H1 (cell line): ENCODE measurements around the gene PLAAT2. TPM values are rescaled to one million over a fixed set of nuclear protein-coding genes. Genes with fewer than 3 reads are reported as not detected.

Experiments
- CTCF ChIA-PET: fragments of 300-600 bp; sonication (Branson Sonifier 250); formaldehyde crosslinking; loops from one replicate; lab custom pipeline; 2021; ENCODE audit not compliant: partially characterized antibody; lab: Charles Lee
- POLR2A ChIA-PET: fragments of 300-600 bp; sonication (Branson Sonifier 250); formaldehyde crosslinking; loops from one replicate; lab custom pipeline; 2021; ENCODE audit warnings: inconsistent platforms; ENCODE audit not compliant: partially characterized antibody; lab: Charles Lee
- DNase-seq, 2 experiments: peaks; one replicate each; pipeline versions ENCODE4 v3.0.0 to v3.0.0-alpha.2; 2010 to 2022; ENCODE audit warnings: low spot score in 2 of 2, low read depth in 1 of 2, mixed read lengths in 1 of 2
- FAIRE-seq: peaks from 2 replicates; lab custom pipeline; 2011; peaks lifted over from hg19 to GRCh38; lab: Jason Lieb, UNC
- H2AFZ ChIP-seq: 2 replicates; pipeline ENCODE4 v1.8.1; 2012; ENCODE audit warnings: low read length, inconsistent platforms
- H2AK5ac ChIP-seq: 2 replicates; pipeline ENCODE4 v1.6.1; 2013; ENCODE audit warnings: low read depth, low read length
- H2BK120ac ChIP-seq: replicated peaks from 2 replicates; pipeline ENCODE3; 2013; ENCODE audit warnings: low read depth, low read length, inconsistent platforms
- H2BK12ac ChIP-seq: 2 replicates; pipeline ENCODE4 v1.6.1; 2013; ENCODE audit warnings: low read depth, low read length
- H2BK15ac ChIP-seq: 2 replicates; pipeline ENCODE4 v1.6.1; 2013; ENCODE audit warnings: low read length
- H2BK20ac ChIP-seq: 2 replicates; pipeline ENCODE4 v1.6.1; 2013; ENCODE audit warnings: low read length
- H2BK5ac ChIP-seq: 2 replicates; pipeline ENCODE4 v1.6.1; 2013; ENCODE audit warnings: low read depth, low read length
- H3K14ac ChIP-seq: 2 replicates; pipeline ENCODE4 v1.6.1; 2013; ENCODE audit warnings: inconsistent platforms; ENCODE audit not compliant: insufficient read length
- H3K18ac ChIP-seq: 2 replicates; pipeline ENCODE4 v1.6.1; 2013; ENCODE audit warnings: low read length; ENCODE audit errors: extremely low read depth
- H3K23ac ChIP-seq: 2 replicates; pipeline ENCODE4 v1.6.1; 2013; ENCODE audit warnings: inconsistent platforms; ENCODE audit not compliant: insufficient read length
- H3K23me2 ChIP-seq: 2 replicates; pipeline ENCODE4 v1.6.1; 2013; ENCODE audit warnings: low read depth, low read length
- H3K27ac ChIP-seq: 2 replicates; pipeline ENCODE4 v1.6.1; 2011; ENCODE audit warnings: low read depth, low read length, inconsistent platforms
- H3K27me3 ChIP-seq, 4 experiments: replicated peaks in 1 of 4; 1 replicate in 1 of 4; 2 replicates in 3 of 4; pipeline versions ENCODE4 v1.6.1 to v1.8.1; 2011 to 2013; ENCODE audit warnings: low read length in 3 of 4, mild to moderate bottlenecking in 3 of 4, inconsistent platforms in 2 of 4, mixed read lengths in 2 of 4, moderate library complexity in 1 of 4; ENCODE audit not compliant: control insufficient read depth in 3 of 4, insufficient read depth in 3 of 4; ENCODE audit errors: extremely low read depth in 1 of 4
- H3K36me3 ChIP-seq, 4 experiments: 2 replicates each; pipeline versions ENCODE4 v1.6.1 to v1.8.1; 2011 to 2013; ENCODE audit warnings: mild to moderate bottlenecking in 4 of 4, low read length in 3 of 4, moderate library complexity in 2 of 4, control low read depth in 1 of 4, inconsistent platforms in 1 of 4; ENCODE audit not compliant: insufficient read depth in 4 of 4, control insufficient read depth in 2 of 4
- H3K4ac ChIP-seq: replicated peaks from 2 replicates; pipeline ENCODE3; 2013; ENCODE audit warnings: low read length, low read depth, mixed read lengths, inconsistent platforms; ENCODE audit not compliant: insufficient read length
- H3K4me1 ChIP-seq, 4 experiments: replicated peaks in 1 of 4; 1 replicate in 1 of 4; 2 replicates in 3 of 4; pipeline versions ENCODE4 v1.6.1 to v1.8.1; 2011 to 2013; ENCODE audit warnings: low read length in 3 of 4, inconsistent platforms in 2 of 4, mixed read lengths in 1 of 4; ENCODE audit not compliant: insufficient read depth in 4 of 4, control insufficient read depth in 3 of 4
- H3K4me2 ChIP-seq, 2 experiments: 2 replicates each; pipeline versions ENCODE4 v1.6.1 to v1.8.1; 2011 to 2013; ENCODE audit warnings: low read depth in 2 of 2, low read length in 2 of 2, control low read depth in 1 of 2, inconsistent platforms in 1 of 2, mild to moderate bottlenecking in 1 of 2; ENCODE audit not compliant: insufficient read depth in 1 of 2
- H3K4me3 ChIP-seq, 4 experiments: fragments of 200-600, 300-600 bp in 1 of 4; sonication (generic), shearing (Covaris generic), sonication (Bioruptor Twin) in 1 of 4; 2 replicates each; pipeline versions ENCODE4 v1.5.1 to v1.8.1; 2011 to 2016; ENCODE audit warnings: low read length in 4 of 4, low read depth in 3 of 4, control low read depth in 2 of 4, inconsistent platforms in 2 of 4, mild to moderate bottlenecking in 2 of 4, mixed read lengths in 1 of 4, moderate library complexity in 1 of 4; ENCODE audit not compliant: insufficient read depth in 2 of 4; ENCODE audit errors: extremely low read depth in 1 of 4
- H3K56ac ChIP-seq: replicated peaks from 2 replicates; pipeline ENCODE3; 2013; ENCODE audit warnings: low read depth, mild to moderate bottlenecking, mixed read lengths, low read length, inconsistent platforms; ENCODE audit not compliant: insufficient read length
- H3K79me1 ChIP-seq: 2 replicates; pipeline ENCODE4 v1.6.1; 2013; ENCODE audit warnings: low read depth, low read length, control low read depth
- H3K79me2 ChIP-seq, 2 experiments: 2 replicates each; pipeline versions ENCODE4 v1.6.1 to v1.8.1; 2012 to 2013; ENCODE audit warnings: low read length in 2 of 2, mild to moderate bottlenecking in 2 of 2, inconsistent platforms in 1 of 2; ENCODE audit not compliant: insufficient read depth in 2 of 2, control insufficient read depth in 1 of 2
- H3K9ac ChIP-seq, 4 experiments: replicated peaks in 1 of 4; 1 replicate in 1 of 4; 2 replicates in 3 of 4; pipeline versions ENCODE4 v1.6.1 to v1.8.1; 2011 to 2013; ENCODE audit warnings: low read depth in 3 of 4, low read length in 3 of 4, control low read depth in 2 of 4, mild to moderate bottlenecking in 2 of 4, moderate library complexity in 2 of 4, inconsistent platforms in 1 of 4; ENCODE audit errors: extremely low read depth in 1 of 4
- H3K9me3 ChIP-seq, 2 experiments: 2 replicates each; pipeline versions ENCODE4 v1.6.1 to v1.8.1; 2012 to 2013; ENCODE audit warnings: mild to moderate bottlenecking in 2 of 2, moderate library complexity in 2 of 2, control low read depth in 1 of 2, inconsistent platforms in 1 of 2, low read depth in 1 of 2, low read length in 1 of 2, mixed read lengths in 1 of 2; ENCODE audit not compliant: insufficient read depth in 2 of 2
- H4K20me1 ChIP-seq, 2 experiments: replicated peaks in 1 of 2; 2 replicates each; pipeline versions ENCODE3 to v1.8.1; 2011 to 2013; ENCODE audit warnings: inconsistent platforms in 2 of 2, low read length in 2 of 2, mild to moderate bottlenecking in 1 of 2; ENCODE audit not compliant: insufficient read depth in 2 of 2, control insufficient read depth in 1 of 2
- H4K5ac ChIP-seq: 2 replicates; pipeline ENCODE4 v1.6.1; 2013; ENCODE audit warnings: low read length, low read depth, mixed read lengths, inconsistent platforms; ENCODE audit not compliant: insufficient read length
- H4K8ac ChIP-seq: 2 replicates; pipeline ENCODE4 v1.8.0; 2013; ENCODE audit warnings: mild to moderate bottlenecking, moderate library complexity, low read length, inconsistent platforms; ENCODE audit not compliant: insufficient read depth; ENCODE audit errors: extremely low read depth
- H4K91ac ChIP-seq: replicated peaks from 2 replicates; pipeline ENCODE3; 2013; ENCODE audit warnings: low read length, mixed read lengths, inconsistent platforms; ENCODE audit not compliant: insufficient read length
- BCL11A ChIP-seq, 2 experiments: IDR thresholded peaks; one replicate each; pipeline ENCODE4 v1.6.1; 2011; ENCODE audit warnings: low read depth in 2 of 2, low read length in 2 of 2, mild to moderate bottlenecking in 2 of 2
- RBBP5 ChIP-seq: IDR thresholded peaks from 2 replicates; pipeline ENCODE4 v1.7.1; 2012; ENCODE audit warnings: low read depth, mild to moderate bottlenecking, inconsistent platforms, low read length, moderate library complexity, borderline replicate concordance
- WGBS, 2 experiments: shearing (Covaris generic) in 1 of 2; methylation state at CpG; one replicate each; pipeline versions ENCODE4 v1.1.6 to v1.1.7; 2013 to 2015; ENCODE audit warnings: low lambda C conversion rate in 2 of 2, mixed read lengths in 2 of 2, inconsistent platforms in 1 of 2, low coverage in 1 of 2, missing lambda C conversion rate in 1 of 2; ENCODE audit not compliant: insufficient replicate concordance in 2 of 2, insufficient coverage in 1 of 2, insufficient read length in 1 of 2; ENCODE audit errors: extremely low coverage in 1 of 2, missing lambda C conversion rate in 1 of 2; 5-methylcytosine and 5-hydroxymethylcytosine counted together
- polyA plus RNA-seq, 7 experiments: library from polyadenylated mRNA; depleted of rRNA in 3 of 7; stranded (reverse) in 5 of 7; unstranded in 2 of 7; fragments of >200 nt in 5 of 7; fragments of 200-250 nt in 2 of 7; gene quantifications; 1 replicate in 5 of 7; 2 replicates in 1 of 7; 4 replicates in 1 of 7; pipeline versions ENCODE4 v1.2.1 to v1.2.3, GENCODE V29; 2011 to 2013; ENCODE audit warnings: missing spikeins in 2 of 7, mixed read lengths in 2 of 7
- total RNA-seq: library from RNA; stranded (reverse); fragmentation: NEBNext Ultra II Directional; extraction: Animal tissue kit (Norgen Biotek cat#: 25700); gene quantifications from 2 replicates; pipeline ENCODE4 v1.2.1, GENCODE V29; 2021

The PLAAT2 gene
- total and polyA plus RNA-seq, 2 of the 8 experiments (the other 6 are each of a cell fraction or from before 2014, with no cell fraction given): 0.39 TPM; not detected in 1

- H2AK5ac ChIP-seq: no peak overlapping the region
- H3K23ac ChIP-seq: no peak overlapping the region
- POLR2A ChIA-PET: interaction anchor here (0.8 to 1.6 kb wide), 2 partner anchors 10 to 15 kb away, joined by 3 to 7 read pairs; no protein-coding TSS in a partner anchor
- H2BK5ac ChIP-seq: no peak overlapping the region
- no peak overlapping the region for H4K91ac ChIP-seq
- no peak overlapping the region for H2BK120ac ChIP-seq
- H3K27ac ChIP-seq: no peak overlapping the region
- 0 out of 7 replicates have a peak, but pooled peaks cover 0 to 2% (median 0%) of the 10 kb centered on the region in 4 experiments for H3K27me3 ChIP-seq
- no peaks in the 10 kb centered on the region for H3K9me3 ChIP-seq
- no peak overlapping the region for H2BK20ac ChIP-seq
- no peak overlapping the region for H4K5ac ChIP-seq
- CTCF ChIA-PET: interaction anchor here (0.6 to 1.3 kb wide), 2 partner anchors 8 to 64 kb away, joined by 3 read pairs; no protein-coding TSS in a partner anchor
- H3K56ac ChIP-seq: no peak overlapping the region
- no peak overlapping the region for H2BK15ac ChIP-seq
- WGBS, 2 experiments: 89% methylated on average over 2 of the region's 2 CpGs; no CpG with 5 or more reads in 1 of the 2 experiments
- no peak overlapping the region for H3K4me2 ChIP-seq
- H3K14ac ChIP-seq: no peak overlapping the region
- no peak for FAIRE-seq
- TF ChIP-seq RBBP5 (no peak), BCL11A (IDR thresholded peaks at IDR 0.05; ENCODE audit: low read depth in 2 of 2, low read length in 2 of 2) (no peak)
- no peak overlapping the region for H3K9ac ChIP-seq
- H3K4me1 ChIP-seq: no peaks in the 10 kb centered on the region; a peak in 1 of 7 replicates
- H4K8ac ChIP-seq: no peak overlapping the region
- H2BK12ac ChIP-seq: no peak overlapping the region
- no peaks in the 10 kb centered on the region for H3K23me2 ChIP-seq
- H3K4me3 ChIP-seq: no peak overlapping the region
- H3K79me2 ChIP-seq: no peaks in the 10 kb centered on the region
- no peak overlapping the region for H3K18ac ChIP-seq
- no peak overlapping the region for H3K4ac ChIP-seq
- H4K20me1 ChIP-seq: no peaks in the 10 kb centered on the region
- H3K79me1 ChIP-seq: no peaks in the 10 kb centered on the region
- no peaks in the 10 kb centered on the region for H3K36me3 ChIP-seq
- no peak overlapping the region for H2AFZ ChIP-seq
- DNase-seq: no peak
Observed at GRCh38 chr11:63543711-63544110, 19.5 kb downstream of the PLAAT2 start.
